ENCODE measurements around the gene MYO10. TPM values are rescaled to one million over a fixed set of nuclear protein-coding genes. Genes with fewer than 3 reads are reported as not detected.
A peak's percentile ranks its signal among the peaks of the same experiment; 100 is the strongest.

The MYO10 gene
- total RNA-seq, 4 donors from 2014 or later = 34.7 to 122 (median 71.2) TPM

GRCh38 chr5:16695779-16696178, 240.3 kb downstream of the MYO10 start:
- TF ChIP-seq POLR2A (IDR thresholded peaks at IDR 0.05) = no peak
- TF ChIP-seq CTCF (IDR thresholded peaks at IDR 0.05) = no peak
- Histone ChIP-seq H3K27ac (no peak overlapping the region), H3K4me1 (no peaks in the 10 kb centered on the region), H3K9me3 (no peaks in the 10 kb centered on the region), H3K27me3 (no peaks in the 10 kb centered on the region), H3K4me3 (no peak overlapping the region), H3K36me3 (peaks cover 0 to 46% (median 0%) of the 10 kb centered on the region in 3 donors)
- no peak for DNase-seq

- Histone ChIP-seq H3K9me3 (no peaks in the 10 kb centered on the region), H3K4me1 (no peaks in the 10 kb centered on the region), H3K4me3 (no peak overlapping the region), H3K27ac (no peak overlapping the region), H3K36me3 (peaks cover 0 to 49% (median 0%) of the 10 kb centered on the region in 3 donors), H3K27me3 (no peaks in the 10 kb centered on the region)
- no peak for DNase-seq
- TF ChIP-seq CTCF (IDR thresholded peaks at IDR 0.05) = no peak
- TF ChIP-seq POLR2A (IDR thresholded peaks at IDR 0.05) = no peak
Observed at GRCh38 chr5:16693879-16694278, 242.2 kb downstream of the MYO10 start.

- no peak for DNase-seq
- Histone ChIP-seq H3K36me3 (peaks cover 0 to 58% (median 0%) of the 10 kb centered on the region in 3 donors), H3K9me3 (no peaks in the 10 kb centered on the region), H3K4me3 (no peak overlapping the region), H3K27ac (no peak overlapping the region), H3K27me3 (no peaks in the 10 kb centered on the region), H3K4me1 (no peaks in the 10 kb centered on the region)
- TF ChIP-seq POLR2A (IDR thresholded peaks at IDR 0.05) (no peak), CTCF (IDR thresholded peaks at IDR 0.05) (no peak)
Observed at GRCh38 chr5:16691731-16692130, 244.4 kb downstream of the MYO10 start.

- Histone ChIP-seq H3K9me3 (no peaks in the 10 kb centered on the region), H3K4me3 (no peak overlapping the region), H3K36me3 (peaks cover 0 to 71% (median 0%) of the 10 kb centered on the region in 3 donors), H3K27me3 (no peaks in the 10 kb centered on the region), H3K27ac (no peak overlapping the region), H3K4me1 (no peaks in the 10 kb centered on the region)
- no peak for DNase-seq
- TF ChIP-seq CTCF (IDR thresholded peaks at IDR 0.05) (peak in 4 of 6 experiments; percentile 37 to 65 (median 61)), POLR2A (IDR thresholded peaks at IDR 0.05) (no peak)
Observed at GRCh38 chr5:16690243-16690852, 245.7 kb downstream of the MYO10 start.

GRCh38 chr5:16687898-16688297, 248.2 kb downstream of the MYO10 start:
- Histone ChIP-seq H3K9me3 (no peaks in the 10 kb centered on the region), H3K27me3 (no peaks in the 10 kb centered on the region), H3K4me3 (no peak overlapping the region), H3K4me1 (no peaks in the 10 kb centered on the region), H3K27ac (no peak overlapping the region), H3K36me3 (peaks cover 0 to 80% (median 0%) of the 10 kb centered on the region in 3 donors)
- no peak for DNase-seq
- TF ChIP-seq CTCF (IDR thresholded peaks at IDR 0.05) (no peak), POLR2A (IDR thresholded peaks at IDR 0.05) (no peak)

Data from Peyer's patch (tissue), 4 donors.